GM19099 (cell line): Measurements from ENCODE around the gene ELOVL1.

ENCODE experiments used
- POLR2A ChIP-seq: IDR thresholded peaks from 3 replicates; pipeline ENCODE4 v1.6.1; 2011; ENCODE audit warnings: low read depth; ENCODE audit not compliant: insufficient read length; ENCODE audit errors: extremely low read depth

ELOVL1 gene

GRCh38 chr1:43387976-43388599 is 20.3 kb upstream of the ELOVL1 start:
- no peak for TF ChIP-seq POLR2A

- no peak for TF ChIP-seq POLR2A
Observed at GRCh38 chr1:43386676-43387075, 18.9 kb upstream of the ELOVL1 start.

- TF ChIP-seq POLR2A: no peak
Observed at GRCh38 chr1:43383449-43383848, 15.6 kb upstream of the ELOVL1 start.

GRCh38 chr1:43382027-43382779 is 14.4 kb upstream of the ELOVL1 start:
- TF ChIP-seq POLR2A: no peak

- TF ChIP-seq POLR2A: no peak
Observed at GRCh38 chr1:43381612-43382011, 13.8 kb upstream of the ELOVL1 start.

GRCh38 chr1:43379476-43379875 is 11.7 kb upstream of the ELOVL1 start:
- no peak for TF ChIP-seq POLR2A

GRCh38 chr1:43377831-43378230 is 10.0 kb upstream of the ELOVL1 start:
- no peak for TF ChIP-seq POLR2A

GRCh38 chr1:43376723-43377235 is 9.0 kb upstream of the ELOVL1 start:
- TF ChIP-seq POLR2A: no peak

GRCh38 chr1:43373066-43373940 is 5.5 kb upstream of the ELOVL1 start:
- TF ChIP-seq POLR2A: no peak

- no peak for TF ChIP-seq POLR2A
Observed at GRCh38 chr1:43372172-43372571, 4.4 kb upstream of the ELOVL1 start.

GRCh38 chr1:43370564-43370963 is 2.8 kb upstream of the ELOVL1 start:
- no peak for TF ChIP-seq POLR2A

GRCh38 chr1:43368646-43369020 is 822 bp upstream of the ELOVL1 start:
- no peak for TF ChIP-seq POLR2A

- TF ChIP-seq POLR2A: no peak
Observed at GRCh38 chr1:43367026-43367903, 546 bp downstream of the ELOVL1 start.

GRCh38 chr1:43366601-43367025 is 1.2 kb downstream of the ELOVL1 start:
- no peak for TF ChIP-seq POLR2A
